Raji (cell line): ENCODE data around the gene IRAK3.

ENCODE experiments used
- POLR2A ChIP-seq: IDR thresholded peaks from 2 replicates; pipeline ENCODE4 v1.6.1; 2011; ENCODE audit warnings: low read depth, low read length, control low read depth; ENCODE audit not compliant: insufficient read depth

Gene IRAK3

GRCh38 chr12:66191547-66192126, 2.6 kb downstream of the IRAK3 start:
- TF ChIP-seq POLR2A, result no peak

GRCh38 chr12:66194122-66194521, 5.1 kb downstream of the IRAK3 start:
- TF ChIP-seq POLR2A, result no peak

GRCh38 chr12:66195242-66195641, 6.2 kb downstream of the IRAK3 start:
- no peak for TF ChIP-seq POLR2A

- no peak for TF ChIP-seq POLR2A
These were observed 7.8 kb downstream of the IRAK3 start for GRCh38 chr12:66196806-66197205.

GRCh38 chr12:66197495-66197921, 8.5 kb downstream of the IRAK3 start:
- TF ChIP-seq POLR2A, result no peak

- no peak for TF ChIP-seq POLR2A
These were observed 10.1 kb downstream of the IRAK3 start for GRCh38 chr12:66199141-66199540.

- no peak for TF ChIP-seq POLR2A
These were observed 11.0 kb downstream of the IRAK3 start for GRCh38 chr12:66199831-66200509.

- TF ChIP-seq POLR2A, result no peak
These were observed 14.8 kb downstream of the IRAK3 start for GRCh38 chr12:66203820-66204219.

- no peak for TF ChIP-seq POLR2A
These were observed 17.1 kb downstream of the IRAK3 start for GRCh38 chr12:66206141-66206540.

GRCh38 chr12:66210840-66211239, 21.8 kb downstream of the IRAK3 start:
- TF ChIP-seq POLR2A, result no peak

GRCh38 chr12:66217342-66217917, 28.4 kb downstream of the IRAK3 start:
- TF ChIP-seq POLR2A, result no peak

GRCh38 chr12:66228462-66228861, 39.4 kb downstream of the IRAK3 start:
- no peak for TF ChIP-seq POLR2A

- TF ChIP-seq POLR2A, result no peak
These were observed 43.2 kb downstream of the IRAK3 start for GRCh38 chr12:66232263-66232662.

GRCh38 chr12:66235626-66236281, 46.7 kb downstream of the IRAK3 start:
- TF ChIP-seq POLR2A, result no peak

GRCh38 chr12:66236969-66237368, 48.0 kb downstream of the IRAK3 start:
- no peak for TF ChIP-seq POLR2A

GRCh38 chr12:66237505-66238175, 48.6 kb downstream of the IRAK3 start:
- no peak for TF ChIP-seq POLR2A

- TF ChIP-seq POLR2A, result no peak
These were observed 50.3 kb downstream of the IRAK3 start for GRCh38 chr12:66239295-66239694.
